ENCODE data around the gene C18orf32.

C18orf32 gene

DNA sequence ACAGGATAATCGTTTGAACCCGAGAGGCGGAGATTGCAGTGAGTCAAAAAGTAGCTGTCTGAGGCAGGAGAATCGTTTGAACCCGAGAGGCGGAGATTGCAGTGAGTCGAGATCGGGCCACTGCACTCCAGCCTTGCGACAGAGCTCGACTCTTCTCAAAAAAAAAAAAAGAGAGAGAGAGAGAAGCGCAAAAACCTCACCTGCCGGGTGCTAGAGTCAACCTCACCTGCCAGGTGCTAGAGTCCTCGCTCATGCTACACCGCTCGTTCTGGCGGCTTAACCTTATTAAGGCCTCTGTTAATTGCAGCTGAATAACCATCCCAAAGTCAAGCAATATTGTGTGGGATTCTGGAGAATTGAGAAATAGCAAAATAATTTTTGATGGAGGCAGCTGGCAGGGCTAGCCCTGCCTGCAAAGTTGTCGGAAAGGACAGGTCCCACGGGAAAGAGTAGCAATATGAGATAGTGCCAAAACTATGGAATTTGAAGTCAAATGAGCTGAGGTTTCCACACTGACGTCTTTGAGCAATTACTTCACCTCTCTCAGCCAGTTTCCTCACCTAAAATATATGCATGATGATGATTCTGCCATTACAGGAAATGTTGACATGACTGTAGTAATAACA, 25.9 kb downstream of the C18orf32 start:
- TF ChIP-seq GATA3 (IDR thresholded peaks at IDR 0.05; ENCODE audit: low read depth, low read length): no peak
- TF ChIP-seq GATA2 (IDR thresholded peaks at IDR 0.05; ENCODE audit: low read depth, low read length): no peak

DNA sequence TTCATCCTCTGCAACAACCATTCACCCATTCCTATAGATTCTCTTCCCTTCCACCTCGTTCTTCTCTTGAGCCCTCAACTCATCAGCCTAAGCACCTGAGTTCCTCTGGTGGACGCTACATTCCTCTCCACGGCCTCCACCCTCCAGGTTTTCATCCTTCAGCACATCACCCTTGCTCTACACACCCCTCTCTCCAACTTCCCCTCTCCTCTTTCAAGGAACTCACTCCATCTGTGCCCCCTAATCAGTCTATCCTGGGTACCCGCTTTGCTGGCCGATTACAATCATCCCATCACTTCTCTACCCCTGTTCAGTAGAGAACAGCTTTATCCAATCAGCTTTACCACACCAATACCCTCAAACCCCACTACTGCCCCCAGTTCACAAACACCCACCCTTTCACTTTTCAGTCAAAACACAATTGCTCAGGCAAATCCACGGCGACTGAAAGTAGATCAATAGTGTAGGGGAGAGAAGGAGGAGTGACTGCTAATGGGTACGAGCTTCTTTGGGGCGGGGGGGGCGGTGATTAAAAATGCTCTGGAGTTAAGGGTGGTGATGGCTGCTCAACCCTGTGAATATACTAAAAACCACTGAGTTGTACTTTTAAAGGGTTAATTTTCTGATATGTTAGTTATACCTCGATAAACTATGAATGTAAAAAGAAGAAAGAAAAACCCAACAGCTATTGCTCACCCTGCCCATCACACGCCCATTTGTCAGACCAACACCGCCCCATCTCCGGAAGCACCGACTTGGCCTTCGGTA, 27.4 kb downstream of the C18orf32 start:
- no peak for TF ChIP-seq GATA3 (IDR thresholded peaks at IDR 0.05; ENCODE audit: low read depth, low read length)
- no peak for TF ChIP-seq GATA2 (IDR thresholded peaks at IDR 0.05; ENCODE audit: low read depth, low read length)

DNA sequence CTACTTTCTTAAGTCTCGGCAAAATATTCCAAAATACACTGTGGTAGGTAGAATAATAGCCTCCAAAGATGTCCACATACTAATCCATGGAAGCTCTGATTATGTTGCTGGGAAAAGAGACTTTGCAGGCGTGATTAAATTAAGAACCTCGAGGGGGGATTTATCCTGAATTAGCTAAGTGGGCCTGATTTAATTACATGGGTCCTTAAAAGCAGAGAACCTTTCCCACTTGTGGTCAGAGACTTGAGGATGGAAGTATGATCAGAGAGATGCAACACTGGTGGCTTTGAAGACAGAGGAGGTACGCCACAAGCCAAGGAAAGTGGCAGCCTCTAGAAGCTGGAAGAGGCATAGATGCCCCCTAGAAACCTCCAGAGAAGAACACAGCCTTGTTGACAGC, 29.4 kb downstream of the C18orf32 start:
- no peak for TF ChIP-seq GATA2 (IDR thresholded peaks at IDR 0.05; ENCODE audit: low read depth, low read length)
- TF ChIP-seq GATA3 (IDR thresholded peaks at IDR 0.05; ENCODE audit: low read depth, low read length): no peak

DNA sequence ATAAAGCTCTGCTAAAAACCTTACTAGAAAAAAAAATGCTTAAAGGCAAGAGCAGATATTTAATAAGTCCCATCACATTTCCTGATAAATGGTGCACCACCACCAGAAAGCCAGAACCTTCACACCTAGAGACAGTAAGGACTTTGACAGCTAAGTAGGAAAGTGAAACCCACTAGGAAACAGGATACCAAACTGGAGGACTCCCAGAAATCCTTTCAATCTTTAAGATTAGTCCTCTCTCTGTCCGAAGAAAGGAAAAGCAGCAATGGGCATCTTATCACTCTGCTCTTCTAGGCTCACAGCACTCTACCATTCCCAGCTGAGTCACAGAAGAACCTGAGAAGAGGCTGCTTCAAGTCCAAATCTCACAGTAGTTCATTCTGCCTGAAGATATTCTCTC, 30.2 kb downstream of the C18orf32 start:
- TF ChIP-seq GATA3 (IDR thresholded peaks at IDR 0.05; ENCODE audit: low read depth, low read length): no peak
- TF ChIP-seq GATA2 (IDR thresholded peaks at IDR 0.05; ENCODE audit: low read depth, low read length): no peak

DNA sequence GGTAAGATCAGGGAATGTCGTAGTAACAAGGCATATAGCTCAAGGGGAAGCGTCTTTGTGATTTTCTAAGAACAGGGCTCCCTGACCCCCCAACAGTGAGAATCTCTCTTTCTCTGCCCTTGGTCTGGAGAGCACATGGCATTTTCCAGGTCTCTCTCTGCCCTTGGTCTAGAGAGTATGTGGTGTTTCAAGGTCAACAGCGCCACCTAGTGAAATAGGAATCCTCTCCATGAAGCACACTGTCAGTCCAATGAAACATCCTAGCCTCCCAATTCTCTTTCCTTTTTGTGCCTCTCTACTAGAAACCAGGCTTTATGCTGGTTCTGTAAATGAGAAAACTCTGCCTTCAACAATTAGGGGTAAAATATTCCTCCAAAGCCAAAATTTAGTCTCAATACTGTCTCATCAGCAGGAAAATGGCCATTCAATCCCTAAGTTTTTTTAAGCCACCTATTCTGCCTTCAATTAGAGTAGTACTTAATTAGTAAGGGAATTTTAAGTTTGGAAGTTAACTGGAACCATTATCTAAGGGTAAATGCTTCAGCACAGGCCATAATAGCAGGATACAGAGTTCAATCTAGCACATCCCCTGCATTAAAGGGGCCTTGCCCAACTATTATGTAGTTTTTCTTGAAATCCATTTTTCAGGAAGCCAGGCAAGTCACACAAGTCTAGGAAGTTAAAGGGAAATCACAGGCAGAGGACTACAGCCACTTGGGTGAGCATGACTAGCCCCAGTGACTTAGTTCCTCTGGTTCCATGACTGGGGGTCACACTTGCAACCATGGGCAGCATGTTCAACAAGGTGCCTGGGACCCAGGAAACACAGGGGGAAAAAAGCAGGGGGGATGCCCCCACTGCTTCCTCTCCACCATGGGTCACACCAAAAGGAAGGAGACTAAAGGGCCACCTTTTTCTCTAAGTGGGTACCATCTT, 39.0 kb downstream of the C18orf32 start:
- TF ChIP-seq GATA2 (IDR thresholded peaks at IDR 0.05; ENCODE audit: low read depth, low read length) (no peak), GATA3 (IDR thresholded peaks at IDR 0.05; ENCODE audit: low read depth, low read length) (no peak)

DNA sequence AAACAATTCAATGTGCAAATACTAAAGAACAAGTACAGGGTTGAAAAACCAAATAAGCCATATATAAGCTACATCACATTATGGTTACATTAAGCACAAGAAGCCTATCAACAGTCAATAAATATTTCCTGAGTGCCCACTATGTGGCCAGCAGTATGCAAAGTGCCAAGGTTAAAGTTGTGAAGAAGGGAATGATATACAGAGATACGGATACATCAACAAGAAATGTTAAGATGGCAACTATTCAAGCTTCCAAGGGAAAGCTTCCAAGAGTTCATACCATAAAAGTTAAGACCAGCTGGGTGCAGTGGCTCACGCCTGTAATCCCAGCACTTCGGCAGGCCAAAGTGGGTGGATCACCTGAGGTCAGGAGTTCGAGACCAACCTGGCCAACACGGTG, 40.6 kb downstream of the C18orf32 start:
- TF ChIP-seq GATA3 (IDR thresholded peaks at IDR 0.05; ENCODE audit: low read depth, low read length) (no peak), GATA2 (IDR thresholded peaks at IDR 0.05; ENCODE audit: low read depth, low read length) (no peak)

DNA sequence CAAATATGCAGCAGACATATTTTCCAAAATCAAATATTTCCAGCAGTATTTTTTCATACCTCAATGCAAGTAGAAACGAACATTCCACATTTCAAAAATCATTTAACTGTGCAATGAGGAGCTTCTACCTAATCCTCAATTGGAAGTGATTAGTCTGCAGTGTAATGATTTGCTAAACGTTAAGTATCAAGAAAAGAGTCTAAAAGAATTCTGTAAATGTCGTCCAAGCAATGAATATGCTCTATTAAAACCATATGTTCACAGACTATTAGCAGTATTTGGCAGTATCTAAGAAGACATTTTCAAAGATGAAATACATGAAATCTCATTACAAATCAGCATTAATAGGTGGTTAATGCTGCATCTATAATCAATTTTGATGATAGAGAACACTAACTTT, 42.5 kb downstream of the C18orf32 start:
- TF ChIP-seq GATA2 (IDR thresholded peaks at IDR 0.05; ENCODE audit: low read depth, low read length) (no peak), GATA3 (IDR thresholded peaks at IDR 0.05; ENCODE audit: low read depth, low read length) (no peak)

DNA sequence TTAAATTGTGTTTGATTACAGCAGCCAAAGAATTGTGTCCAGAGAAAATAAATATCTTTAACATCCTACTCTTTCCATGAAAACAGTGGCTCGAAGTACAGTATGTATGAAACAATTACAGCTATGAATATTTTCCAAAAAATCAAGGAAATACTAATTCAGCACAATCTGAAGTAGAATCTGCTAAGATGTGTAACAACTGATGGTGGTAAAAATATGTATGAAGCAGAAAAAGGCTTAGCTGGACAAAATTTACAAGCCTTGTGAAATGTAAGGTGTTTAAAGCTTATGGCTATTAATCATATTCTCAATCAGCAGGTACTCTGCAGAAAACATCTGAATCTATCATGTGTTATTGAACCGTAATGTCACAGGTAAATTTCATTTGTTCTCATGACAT, 43.2 kb downstream of the C18orf32 start:
- no peak for TF ChIP-seq GATA3 (IDR thresholded peaks at IDR 0.05; ENCODE audit: low read depth, low read length)
- TF ChIP-seq GATA2 (IDR thresholded peaks at IDR 0.05; ENCODE audit: low read depth, low read length): no peak

DNA sequence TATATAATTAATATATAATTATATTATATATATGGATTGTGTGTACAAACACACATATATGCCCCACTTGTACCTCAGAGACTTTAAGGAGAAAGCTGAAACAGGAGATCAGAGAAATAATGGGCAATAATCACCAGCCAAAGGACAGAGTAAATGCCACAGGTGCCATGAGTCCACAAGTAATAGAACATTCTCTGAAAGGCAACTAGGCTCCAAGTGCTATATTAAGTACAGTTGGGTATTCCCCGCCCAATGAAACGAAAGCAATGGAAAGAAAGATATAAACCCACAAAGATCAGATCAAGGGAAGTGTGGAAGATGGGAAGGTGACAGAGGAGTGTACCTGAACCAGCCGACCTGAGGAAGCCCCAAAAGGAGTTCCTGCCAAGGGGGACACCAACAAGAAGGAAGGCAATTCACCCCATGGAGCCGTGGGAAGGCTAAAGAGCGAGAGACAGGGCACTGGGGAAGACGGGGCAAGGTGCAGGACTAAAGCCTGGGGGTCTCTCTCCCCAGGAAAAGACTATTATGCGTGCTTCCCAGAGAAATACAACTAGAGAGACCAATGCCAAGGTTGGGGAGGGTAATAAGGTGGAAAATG, 45.6 kb downstream of the C18orf32 start:
- TF ChIP-seq GATA2 (IDR thresholded peaks at IDR 0.05; ENCODE audit: low read depth, low read length): no peak
- TF ChIP-seq GATA3 (IDR thresholded peaks at IDR 0.05; ENCODE audit: low read depth, low read length): no peak

DNA sequence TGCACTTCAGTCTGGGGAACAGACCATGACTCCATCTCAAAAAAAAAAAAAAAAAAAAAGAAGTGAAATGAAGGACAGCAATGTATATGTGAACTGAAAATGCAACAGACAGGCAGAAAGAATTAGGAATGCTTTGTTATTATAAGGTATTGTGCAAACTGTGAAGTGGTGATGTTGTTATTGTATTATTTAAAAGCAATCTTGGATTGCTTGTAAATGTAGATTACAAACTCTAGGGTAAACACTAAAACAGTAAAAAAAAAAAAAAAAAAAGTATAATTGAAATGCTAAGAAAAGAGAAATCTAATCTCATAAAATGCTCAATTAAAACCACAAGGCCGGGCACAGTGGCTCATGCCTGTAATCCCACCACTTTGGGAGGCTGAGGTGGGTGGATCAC, 51.9 kb downstream of the C18orf32 start:
- TF ChIP-seq GATA2 (IDR thresholded peaks at IDR 0.05; ENCODE audit: low read depth, low read length) (no peak), GATA3 (IDR thresholded peaks at IDR 0.05; ENCODE audit: low read depth, low read length) (no peak)

DNA sequence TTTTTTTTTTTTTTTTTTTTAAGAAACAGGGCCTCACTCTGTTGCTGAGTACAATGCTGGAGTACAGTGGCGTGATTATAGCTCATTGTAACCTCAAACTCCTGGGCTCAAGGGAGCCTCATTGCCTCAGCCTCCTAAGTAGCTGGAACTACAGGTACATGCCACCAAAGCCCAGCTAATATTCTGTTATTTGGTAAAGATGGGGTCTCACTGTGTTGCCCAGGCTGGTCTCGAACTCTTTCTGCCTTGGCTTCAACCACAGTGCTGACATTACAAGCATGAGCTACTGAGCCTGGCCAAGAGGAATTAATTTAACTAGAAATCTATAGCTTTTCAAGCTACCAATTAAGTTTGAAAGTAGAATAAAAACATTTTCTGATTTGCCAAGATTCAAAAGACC, 54.4 kb downstream of the C18orf32 start:
- TF ChIP-seq GATA3 (IDR thresholded peaks at IDR 0.05; ENCODE audit: low read depth, low read length) (no peak), GATA2 (IDR thresholded peaks at IDR 0.05; ENCODE audit: low read depth, low read length) (no peak)

DNA sequence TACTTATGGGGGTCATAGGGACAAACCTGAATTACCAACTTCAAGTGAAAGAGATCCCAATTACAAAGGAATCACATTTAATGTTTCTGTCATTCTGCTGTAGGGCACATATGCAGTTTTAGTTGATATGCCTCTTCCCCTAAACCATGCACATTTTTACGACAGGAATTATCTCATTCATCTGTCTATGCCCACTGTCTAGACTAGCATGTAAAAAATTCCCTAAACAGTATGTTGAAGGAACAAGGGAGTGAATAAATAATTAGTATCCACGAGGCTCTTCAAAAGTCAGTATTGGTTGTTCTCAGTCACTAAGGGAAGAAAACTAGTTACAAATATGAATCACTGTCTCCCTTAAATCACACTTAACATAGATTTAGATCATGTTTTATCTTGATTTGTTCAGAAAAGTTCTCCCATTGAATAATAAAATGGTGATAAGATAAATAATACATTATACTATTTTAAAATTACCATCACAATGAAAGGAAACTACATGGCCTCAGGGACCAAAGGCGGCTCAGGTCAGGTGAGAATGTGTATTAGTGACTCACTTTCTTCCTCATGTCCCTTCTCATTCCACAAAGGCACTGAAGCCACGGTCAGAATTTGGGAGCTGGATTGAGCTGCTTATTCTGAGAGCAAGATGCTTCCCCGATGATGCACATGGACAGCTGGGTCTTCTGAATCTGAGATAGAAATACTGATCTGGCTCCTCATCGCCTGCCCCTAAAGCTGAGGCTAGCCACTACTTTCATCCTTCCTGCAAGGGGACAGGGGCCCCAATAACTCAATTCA, 55.7 kb downstream of the C18orf32 start:
- no peak for TF ChIP-seq GATA2 (IDR thresholded peaks at IDR 0.05; ENCODE audit: low read depth, low read length)
- TF ChIP-seq GATA3 (IDR thresholded peaks at IDR 0.05; ENCODE audit: low read depth, low read length): no peak
